Measurements from ENCODE around the gene PSRC1.
"Not testable (repeated sequence)": the region's sequence is repeated elsewhere in the genome, so short reads cannot be mapped to it uniquely, and the experiment has no call there.

PSRC1 gene

DNA sequence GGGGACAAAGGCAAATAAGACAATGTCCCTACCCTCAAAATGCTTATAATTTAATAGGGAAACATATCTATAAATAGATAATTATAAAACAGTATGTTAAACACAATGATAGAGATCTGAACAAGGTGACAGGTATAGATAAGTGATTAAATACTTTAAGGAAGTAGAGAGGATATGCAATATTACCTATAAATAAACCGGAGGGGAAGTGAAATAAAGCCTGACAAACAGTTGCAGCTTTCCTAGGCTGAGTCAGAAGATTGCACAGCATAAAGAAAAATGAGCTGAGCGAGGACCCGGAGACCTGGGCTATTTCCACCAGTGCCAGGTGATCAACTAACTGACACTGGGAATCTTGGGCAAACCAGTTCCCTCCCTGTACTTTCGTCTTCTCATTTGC, 11.5 kb upstream of the PSRC1 start:
- H3K4me1 ChIP-seq (ENCODE audit: control insufficient read depth, low read depth, low read length), result no peaks in the 10 kb centered on the region
- no peak overlapping the region for H3K9ac ChIP-seq (ENCODE audit: low read length)
- H3K23ac ChIP-seq (ENCODE audit: low read length), result no peak overlapping the region
- no peaks in the 10 kb centered on the region for H3K36me3 ChIP-seq (ENCODE audit: control insufficient read depth, insufficient read depth, low read length)
- no peak overlapping the region for H2AK5ac ChIP-seq (ENCODE audit: low read length)
- H2BK15ac ChIP-seq (replicated peaks; ENCODE audit: low read depth), result no peak overlapping the region
- DNase-seq, result no peak
- no CpG with 5 or more reads among the region's 4 CpGs for WGBS (ENCODE audit: extremely low coverage, insufficient coverage, low lambda C conversion rate)
- H3K79me1 ChIP-seq (ENCODE audit: low read length), result no peaks in the 10 kb centered on the region
- H4K5ac ChIP-seq (ENCODE audit: low read length), result no peak overlapping the region
- no peak overlapping the region for H3K4me3 ChIP-seq (ENCODE audit: low read length)
- H3K4ac ChIP-seq (ENCODE audit: low read depth, low read length), result no peak overlapping the region
- H4K8ac ChIP-seq (ENCODE audit: low read depth, low read length), result no peak overlapping the region
- H3K4me2 ChIP-seq (ENCODE audit: low read length), result no peak overlapping the region
- H2BK5ac ChIP-seq (ENCODE audit: low read length), result no peak overlapping the region
- H3K27me3 ChIP-seq (ENCODE audit: insufficient read depth, low read length, poor library complexity), result no peaks in the 10 kb centered on the region
- H3K79me2 ChIP-seq (ENCODE audit: control insufficient read depth, insufficient read depth, low read length), result no peaks in the 10 kb centered on the region
- no peak overlapping the region for H3K18ac ChIP-seq (ENCODE audit: low read length)
- no peak overlapping the region for H3K27ac ChIP-seq (ENCODE audit: low read depth, low read length)
- no peak overlapping the region for H3K56ac ChIP-seq (ENCODE audit: low read length)
- no peak overlapping the region for H2BK120ac ChIP-seq (ENCODE audit: low read depth, low read length)

DNA sequence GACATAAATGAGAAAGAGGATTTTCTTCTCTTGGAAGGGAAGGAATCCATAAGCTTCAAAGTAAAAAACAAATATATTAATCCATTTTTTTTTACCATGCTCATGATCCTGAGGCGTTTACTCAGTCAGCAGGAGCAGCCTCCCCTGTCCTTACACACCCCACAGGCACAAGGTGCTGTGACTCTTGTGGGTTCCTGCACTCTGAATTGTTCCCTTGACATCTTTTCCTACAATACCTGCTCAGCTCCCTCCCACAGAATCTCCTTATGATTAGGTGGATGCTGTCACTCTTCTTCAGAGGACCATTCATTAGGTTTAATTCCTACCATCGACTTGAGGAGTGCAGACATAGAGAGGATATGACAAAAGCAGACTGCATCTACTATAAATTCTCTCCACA, 10.1 kb upstream of the PSRC1 start:
- Histone ChIP-seq H3K9ac (ENCODE audit: low read length) (no peak overlapping the region), H3K4me1 (ENCODE audit: control insufficient read depth, low read depth, low read length) (no peaks in the 10 kb centered on the region), H3K27ac (ENCODE audit: low read depth, low read length) (no peak overlapping the region), H2BK120ac (ENCODE audit: low read depth, low read length) (no peak overlapping the region), H3K27me3 (ENCODE audit: insufficient read depth, low read length, poor library complexity) (no peaks in the 10 kb centered on the region), H3K56ac (ENCODE audit: low read length) (no peak overlapping the region), H4K5ac (ENCODE audit: low read length) (no peak overlapping the region), H3K4ac (ENCODE audit: low read depth, low read length) (no peak overlapping the region), H3K79me1 (ENCODE audit: low read length) (no peaks in the 10 kb centered on the region), H3K4me2 (ENCODE audit: low read length) (no peak overlapping the region), H2BK5ac (ENCODE audit: low read length) (no peak overlapping the region), H2BK15ac (replicated peaks; ENCODE audit: low read depth) (no peak overlapping the region), H3K36me3 (ENCODE audit: control insufficient read depth, insufficient read depth, low read length) (no peaks in the 10 kb centered on the region), H3K4me3 (ENCODE audit: low read length) (no peak overlapping the region), H2AK5ac (ENCODE audit: low read length) (no peak overlapping the region), H4K8ac (ENCODE audit: low read depth, low read length) (no peak overlapping the region), H3K18ac (ENCODE audit: low read length) (no peak overlapping the region), H3K79me2 (ENCODE audit: control insufficient read depth, insufficient read depth, low read length) (no peaks in the 10 kb centered on the region), H3K23ac (ENCODE audit: low read length) (no peak overlapping the region)
- DNase-seq, result no peak
- WGBS (ENCODE audit: extremely low coverage, insufficient coverage, low lambda C conversion rate), result no CpG with 5 or more reads among the region's 2 CpGs

- H3K27ac ChIP-seq (ENCODE audit: low read depth, low read length), result no peak overlapping the region
- H3K4ac ChIP-seq (ENCODE audit: low read depth, low read length), result no peak overlapping the region
- no CpG with 5 or more reads among the region's 9 CpGs for WGBS (ENCODE audit: extremely low coverage, insufficient coverage, low lambda C conversion rate)
- no peaks in the 10 kb centered on the region for H3K79me1 ChIP-seq (ENCODE audit: low read length)
- no peaks in the 10 kb centered on the region for H3K79me2 ChIP-seq (ENCODE audit: control insufficient read depth, insufficient read depth, low read length)
- no peak overlapping the region for H4K5ac ChIP-seq (ENCODE audit: low read length)
- DNase-seq, result no peak
- H3K18ac ChIP-seq (ENCODE audit: low read length), result no peak overlapping the region
- no peak overlapping the region for H3K56ac ChIP-seq (ENCODE audit: low read length)
- H2BK15ac ChIP-seq (replicated peaks; ENCODE audit: low read depth), result no peak overlapping the region
- H3K23ac ChIP-seq (ENCODE audit: low read length), result no peak overlapping the region
- H3K36me3 ChIP-seq (ENCODE audit: control insufficient read depth, insufficient read depth, low read length), result no peaks in the 10 kb centered on the region
- H2BK120ac ChIP-seq (ENCODE audit: low read depth, low read length), result no peak overlapping the region
- H3K4me3 ChIP-seq (ENCODE audit: low read length), result no peak overlapping the region
- H2BK5ac ChIP-seq (ENCODE audit: low read length), result no peak overlapping the region
- no peak overlapping the region for H2AK5ac ChIP-seq (ENCODE audit: low read length)
- H3K4me2 ChIP-seq (ENCODE audit: low read length), result no peak overlapping the region
- H4K8ac ChIP-seq (ENCODE audit: low read depth, low read length), result no peak overlapping the region
- no peaks in the 10 kb centered on the region for H3K4me1 ChIP-seq (ENCODE audit: control insufficient read depth, low read depth, low read length)
- no peak overlapping the region for H3K9ac ChIP-seq (ENCODE audit: low read length)
- H3K27me3 ChIP-seq (ENCODE audit: insufficient read depth, low read length, poor library complexity), result no peaks in the 10 kb centered on the region
Measured at GRCh38 chr1:109292364-109292763, 9.4 kb upstream of the PSRC1 start.

- H3K4me3 ChIP-seq (ENCODE audit: low read length), result no peak overlapping the region
- H4K5ac ChIP-seq (ENCODE audit: low read length), result no peak overlapping the region
- H3K36me3 ChIP-seq (ENCODE audit: control insufficient read depth, insufficient read depth, low read length), result no peaks in the 10 kb centered on the region
- no peak overlapping the region for H3K27ac ChIP-seq (ENCODE audit: low read depth, low read length)
- H3K79me1 ChIP-seq (ENCODE audit: low read length), result no peaks in the 10 kb centered on the region
- H3K18ac ChIP-seq (ENCODE audit: low read length), result no peak overlapping the region
- no peak overlapping the region for H3K4me2 ChIP-seq (ENCODE audit: low read length)
- H3K23ac ChIP-seq (ENCODE audit: low read length), result no peak overlapping the region
- no peaks in the 10 kb centered on the region for H3K79me2 ChIP-seq (ENCODE audit: control insufficient read depth, insufficient read depth, low read length)
- H4K8ac ChIP-seq (ENCODE audit: low read depth, low read length), result no peak overlapping the region
- H3K4ac ChIP-seq (ENCODE audit: low read depth, low read length), result no peak overlapping the region
- no peak overlapping the region for H2BK5ac ChIP-seq (ENCODE audit: low read length)
- no peak overlapping the region for H2AK5ac ChIP-seq (ENCODE audit: low read length)
- H3K56ac ChIP-seq (ENCODE audit: low read length), result no peak overlapping the region
- no CpG with 5 or more reads among the region's 6 CpGs for WGBS (ENCODE audit: extremely low coverage, insufficient coverage, low lambda C conversion rate)
- no peaks in the 10 kb centered on the region for H3K4me1 ChIP-seq (ENCODE audit: control insufficient read depth, low read depth, low read length)
- no peak for DNase-seq
- no peak overlapping the region for H2BK120ac ChIP-seq (ENCODE audit: low read depth, low read length)
- H3K27me3 ChIP-seq (ENCODE audit: insufficient read depth, low read length, poor library complexity), result no peaks in the 10 kb centered on the region
- no peak overlapping the region for H2BK15ac ChIP-seq (replicated peaks; ENCODE audit: low read depth)
- H3K9ac ChIP-seq (ENCODE audit: low read length), result no peak overlapping the region
Measured at GRCh38 chr1:109290998-109291397, 8.1 kb upstream of the PSRC1 start.

DNA sequence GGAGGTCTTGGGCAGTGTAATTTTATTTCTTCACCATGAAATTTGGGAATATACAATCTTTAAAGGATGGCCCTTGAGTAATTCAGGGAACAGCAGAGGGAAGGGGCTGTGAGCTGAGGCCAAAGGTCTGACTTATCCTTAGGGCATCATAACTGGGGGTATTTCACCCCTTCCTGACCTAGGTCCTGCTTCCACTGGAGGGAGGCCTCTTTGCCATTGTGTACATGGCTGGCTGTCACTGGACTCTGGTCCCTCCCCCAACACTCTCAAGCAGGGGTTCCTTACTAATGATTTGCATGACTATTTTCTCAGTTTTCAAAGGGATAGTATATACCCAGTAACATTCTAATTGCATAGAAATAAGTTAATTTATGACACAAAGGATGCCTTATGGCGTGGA, 7.2 kb upstream of the PSRC1 start:
- Histone ChIP-seq H2AK5ac (ENCODE audit: low read length) (no peak overlapping the region), H3K9ac (ENCODE audit: low read length) (no peak overlapping the region), H3K79me2 (ENCODE audit: control insufficient read depth, insufficient read depth, low read length) (no peaks in the 10 kb centered on the region), H3K79me1 (ENCODE audit: low read length) (no peaks in the 10 kb centered on the region), H3K36me3 (ENCODE audit: control insufficient read depth, insufficient read depth, low read length) (no peaks in the 10 kb centered on the region), H4K8ac (ENCODE audit: low read depth, low read length) (no peak overlapping the region), H3K4me1 (ENCODE audit: control insufficient read depth, low read depth, low read length) (no peaks in the 10 kb centered on the region), H2BK5ac (ENCODE audit: low read length) (no peak overlapping the region), H3K27ac (ENCODE audit: low read depth, low read length) (no peak overlapping the region), H3K27me3 (ENCODE audit: insufficient read depth, low read length, poor library complexity) (no peaks in the 10 kb centered on the region), H3K4ac (ENCODE audit: low read depth, low read length) (no peak overlapping the region), H3K23ac (ENCODE audit: low read length) (no peak overlapping the region), H3K4me2 (ENCODE audit: low read length) (no peak overlapping the region), H2BK15ac (replicated peaks; ENCODE audit: low read depth) (no peak overlapping the region), H3K18ac (ENCODE audit: low read length) (no peak overlapping the region), H3K4me3 (ENCODE audit: low read length) (no peak overlapping the region), H4K5ac (ENCODE audit: low read length) (no peak overlapping the region), H2BK120ac (ENCODE audit: low read depth, low read length) (no peak overlapping the region), H3K56ac (ENCODE audit: low read length) (no peak overlapping the region)
- no CpG with 5 or more reads among the region's 1 CpG for WGBS (ENCODE audit: extremely low coverage, insufficient coverage, low lambda C conversion rate)
- DNase-seq, result no peak

DNA sequence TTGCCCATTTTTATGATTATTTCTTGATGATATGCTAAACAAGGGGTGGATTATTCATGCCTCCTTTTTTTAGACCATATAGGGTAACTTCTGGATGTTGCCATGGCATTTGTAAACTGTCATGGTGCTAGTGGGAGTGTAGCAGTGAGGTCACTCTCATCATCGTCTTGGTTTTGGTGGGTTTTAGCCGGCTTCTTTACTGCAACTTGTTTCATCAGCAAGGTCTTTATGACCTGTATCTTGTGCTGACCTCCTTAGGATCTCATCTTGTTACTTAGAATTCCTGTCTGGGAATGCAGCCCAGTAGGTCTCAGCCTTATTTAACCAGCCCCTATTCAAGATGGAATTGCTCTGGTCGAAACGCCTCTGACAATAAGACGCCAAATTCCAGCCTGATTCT, 3.8 kb upstream of the PSRC1 start:
- H4K8ac ChIP-seq (ENCODE audit: low read depth, low read length); H3K79me1 ChIP-seq (ENCODE audit: low read length); H3K9ac ChIP-seq (ENCODE audit: low read length); H2AK5ac ChIP-seq (ENCODE audit: low read length); H3K56ac ChIP-seq (ENCODE audit: low read length); H3K4ac ChIP-seq (ENCODE audit: low read depth, low read length); H3K4me2 ChIP-seq (ENCODE audit: low read length); H3K4me3 ChIP-seq (ENCODE audit: low read length); H4K5ac ChIP-seq (ENCODE audit: low read length); H3K27ac ChIP-seq (ENCODE audit: low read depth, low read length); H2BK5ac ChIP-seq (ENCODE audit: low read length); H3K23ac ChIP-seq (ENCODE audit: low read length); H3K4me1 ChIP-seq (ENCODE audit: control insufficient read depth, low read depth, low read length); H2BK120ac ChIP-seq (ENCODE audit: low read depth, low read length); H3K27me3 ChIP-seq (ENCODE audit: insufficient read depth, low read length, poor library complexity); H2BK15ac ChIP-seq (replicated peaks; ENCODE audit: low read depth); H3K18ac ChIP-seq (ENCODE audit: low read length); H3K36me3 ChIP-seq (ENCODE audit: control insufficient read depth, insufficient read depth, low read length): not testable (repeated sequence)
- peaks cover 11% of the 10 kb centered on the region for H3K79me2 ChIP-seq (ENCODE audit: control insufficient read depth, insufficient read depth, low read length)
- DNase-seq, result peak; percentile 63
- WGBS (ENCODE audit: extremely low coverage, insufficient coverage, low lambda C conversion rate), result no CpG with 5 or more reads among the region's 5 CpGs

Data from mesendoderm (in vitro differentiated cells).